BE2C (cell line): ENCODE measurements around the gene SERPINA4.

Experiments
- DNase-seq: peaks from one replicate; pipeline ENCODE4 v3.0.0-alpha.2; 2020
- H3K27me3 ChIP-seq: fragments of 250-450 bp; sonication (Bioruptor Pico); 2 replicates; pipeline ENCODE4 v1.5.1; 2020; ENCODE audit warnings: mild to moderate bottlenecking
- H3K36me3 ChIP-seq: fragments of 250-450 bp; sonication (Bioruptor Pico); 2 replicates; pipeline ENCODE4 v1.5.1; 2020; ENCODE audit warnings: mild to moderate bottlenecking
- H3K4me1 ChIP-seq: fragments of 250-450 bp; sonication (Bioruptor Pico); 2 replicates; pipeline ENCODE4 v1.5.1; 2020
- H3K4me3 ChIP-seq: 2 replicates; pipeline ENCODE4 v1.5.1; 2011; ENCODE audit warnings: low read depth, low read length
- H3K9me3 ChIP-seq: fragments of 250-450 bp; sonication (Bioruptor Pico); 2 replicates; pipeline ENCODE4 v1.5.1; 2020
- TF ChIP-seq, protein P1 (sequence below): IDR thresholded peaks from 2 replicates; pipeline ENCODE4 v1.5.1; 2012; ENCODE audit warnings: mild to moderate bottlenecking, low read depth, low read length

The SERPINA4 gene

DNA sequence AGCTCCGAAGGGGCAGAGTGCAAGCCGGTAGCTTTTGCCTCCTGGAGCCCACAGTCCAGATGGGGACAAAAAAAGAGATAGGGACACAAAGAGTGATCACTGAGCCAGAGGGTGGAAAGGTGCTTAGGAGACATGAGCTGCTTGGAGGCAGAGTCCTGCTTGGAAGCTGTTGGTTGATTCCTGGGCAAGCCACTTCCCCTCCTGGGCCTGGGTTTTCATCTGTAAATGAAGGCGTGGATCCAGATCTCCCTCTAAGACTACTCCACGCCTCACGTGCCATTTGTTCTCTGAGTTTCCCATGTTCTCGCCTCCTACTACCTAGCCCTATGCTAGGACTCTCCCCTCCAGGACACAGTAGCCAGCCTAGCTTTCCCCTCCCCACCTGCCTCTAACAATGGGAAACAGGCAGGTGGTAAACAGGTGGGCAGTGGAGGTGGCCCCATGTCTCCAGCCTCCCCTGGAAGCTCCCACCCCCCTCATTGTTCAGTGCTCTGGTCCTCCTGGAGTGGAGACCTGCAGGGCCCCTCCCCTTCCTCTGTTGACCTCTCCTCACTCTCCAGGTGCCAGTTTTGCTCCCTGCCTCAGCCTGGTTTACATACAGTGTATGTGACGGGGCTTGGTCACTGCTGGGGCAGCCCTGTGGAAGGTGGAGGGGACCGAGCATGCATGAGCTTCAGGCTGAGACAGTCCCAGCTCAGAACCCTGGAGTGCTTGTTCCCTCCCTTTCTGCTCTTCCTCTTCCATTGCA, 54.8 kb downstream of the SERPINA4 start:
- H3K9me3 ChIP-seq, result no peaks in the 10 kb centered on the region
- H3K4me3 ChIP-seq, result no peak overlapping the region
- no peak for DNase-seq
- no peaks in the 10 kb centered on the region for H3K4me1 ChIP-seq
- H3K36me3 ChIP-seq, result no peaks in the 10 kb centered on the region
- TF ChIP-seq, protein P1, sequence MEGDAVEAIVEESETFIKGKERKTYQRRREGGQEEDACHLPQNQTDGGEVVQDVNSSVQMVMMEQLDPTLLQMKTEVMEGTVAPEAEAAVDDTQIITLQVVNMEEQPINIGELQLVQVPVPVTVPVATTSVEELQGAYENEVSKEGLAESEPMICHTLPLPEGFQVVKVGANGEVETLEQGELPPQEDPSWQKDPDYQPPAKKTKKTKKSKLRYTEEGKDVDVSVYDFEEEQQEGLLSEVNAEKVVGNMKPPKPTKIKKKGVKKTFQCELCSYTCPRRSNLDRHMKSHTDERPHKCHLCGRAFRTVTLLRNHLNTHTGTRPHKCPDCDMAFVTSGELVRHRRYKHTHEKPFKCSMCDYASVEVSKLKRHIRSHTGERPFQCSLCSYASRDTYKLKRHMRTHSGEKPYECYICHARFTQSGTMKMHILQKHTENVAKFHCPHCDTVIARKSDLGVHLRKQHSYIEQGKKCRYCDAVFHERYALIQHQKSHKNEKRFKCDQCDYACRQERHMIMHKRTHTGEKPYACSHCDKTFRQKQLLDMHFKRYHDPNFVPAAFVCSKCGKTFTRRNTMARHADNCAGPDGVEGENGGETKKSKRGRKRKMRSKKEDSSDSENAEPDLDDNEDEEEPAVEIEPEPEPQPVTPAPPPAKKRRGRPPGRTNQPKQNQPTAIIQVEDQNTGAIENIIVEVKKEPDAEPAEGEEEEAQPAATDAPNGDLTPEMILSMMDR, result no peak
- no peaks in the 10 kb centered on the region for H3K27me3 ChIP-seq

DNA sequence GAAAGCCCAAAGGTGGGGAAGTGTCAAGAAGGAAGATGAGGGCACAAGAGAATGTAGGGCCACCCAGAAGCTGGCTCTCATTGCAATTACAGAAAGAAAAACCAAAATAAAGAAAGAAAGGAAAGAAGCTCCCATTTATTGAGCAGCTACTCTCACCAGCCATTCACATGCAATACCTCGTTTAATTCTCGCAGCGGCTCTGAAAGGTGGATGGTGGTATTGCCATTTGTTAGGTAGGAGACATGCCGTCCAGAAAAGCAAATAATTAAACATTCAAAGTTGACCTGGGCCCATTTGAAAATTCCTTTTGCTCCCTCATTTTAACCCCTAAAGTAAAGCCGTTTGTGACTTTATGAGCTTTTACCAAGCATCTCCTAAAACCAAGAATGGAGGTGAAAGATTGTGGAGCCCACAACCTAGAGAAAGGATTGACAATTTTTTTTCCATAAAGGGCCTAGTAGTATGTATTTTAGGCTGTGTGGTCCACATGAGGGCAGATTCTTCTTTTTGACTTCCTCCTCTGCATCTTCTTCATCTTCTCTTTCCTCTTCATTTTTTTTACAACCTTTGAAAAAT, 56.2 kb downstream of the SERPINA4 start:
- no peaks in the 10 kb centered on the region for H3K27me3 ChIP-seq
- TF ChIP-seq, protein P1, result no peak
- H3K4me1 ChIP-seq, result no peaks in the 10 kb centered on the region
- DNase-seq, result no peak
- no peaks in the 10 kb centered on the region for H3K9me3 ChIP-seq
- H3K36me3 ChIP-seq, result no peaks in the 10 kb centered on the region
- H3K4me3 ChIP-seq, result no peak overlapping the region

DNA sequence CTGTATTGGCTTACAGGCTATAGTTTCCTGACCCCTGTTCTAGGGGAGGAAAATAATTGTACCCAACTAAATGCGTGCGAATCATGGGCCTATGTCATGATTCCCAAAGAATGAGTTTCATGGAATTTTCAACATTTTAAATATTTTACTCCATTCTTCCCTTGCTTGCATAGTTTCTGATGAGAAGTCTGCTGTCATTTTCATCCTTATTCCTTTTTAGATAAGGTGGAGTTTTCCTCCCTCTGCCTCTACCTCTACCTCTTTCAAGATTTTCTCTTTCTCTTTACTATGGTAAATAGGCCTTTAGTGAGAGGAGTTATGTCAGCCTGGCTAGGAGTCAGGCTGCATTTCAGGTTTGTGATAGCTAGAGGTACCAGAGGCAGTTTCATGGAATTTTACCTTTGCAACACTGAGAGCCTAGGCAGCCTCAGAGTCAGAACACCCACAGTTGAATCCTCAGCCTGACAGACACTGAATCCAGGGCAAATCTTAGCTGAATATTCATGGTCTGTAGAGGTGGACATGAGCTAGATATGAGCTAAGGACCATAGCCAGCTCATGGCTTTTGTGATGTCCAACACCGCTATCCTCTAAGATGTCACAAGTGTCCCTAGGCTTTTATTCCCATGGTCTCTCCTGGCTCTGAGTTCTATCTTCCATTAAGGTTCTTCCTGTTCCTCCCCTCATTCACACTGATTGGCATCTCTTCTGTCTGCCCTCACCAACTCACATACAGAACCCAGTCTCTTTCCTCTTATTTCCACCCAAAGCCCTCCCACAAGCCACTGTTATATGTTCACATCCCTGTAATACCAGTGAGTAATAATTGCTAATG, 57.0 kb downstream of the SERPINA4 start:
- TF ChIP-seq, protein P1, result no peak
- H3K4me3 ChIP-seq, result no peak overlapping the region
- DNase-seq, result no peak

DNA sequence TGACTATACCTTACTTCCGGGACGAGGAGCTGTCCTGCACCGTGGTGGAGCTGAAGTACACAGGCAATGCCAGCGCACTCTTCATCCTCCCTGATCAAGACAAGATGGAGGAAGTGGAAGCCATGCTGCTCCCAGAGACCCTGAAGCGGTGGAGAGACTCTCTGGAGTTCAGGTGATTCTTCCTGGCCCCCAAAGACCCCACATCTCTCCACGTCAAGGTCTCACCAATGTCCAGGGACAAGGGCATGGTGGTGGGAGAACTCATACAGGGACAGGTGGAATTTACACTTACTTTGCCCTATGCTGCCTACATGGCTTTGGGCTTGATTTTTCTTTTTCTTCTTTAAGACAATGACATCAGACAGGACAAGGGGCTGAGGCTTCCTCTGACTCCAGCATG, 58.1 kb downstream of the SERPINA4 start:
- Histone ChIP-seq H3K9me3 (no peaks in the 10 kb centered on the region), H3K27me3 (no peaks in the 10 kb centered on the region), H3K36me3 (no peaks in the 10 kb centered on the region), H3K4me3 (no peak overlapping the region), H3K4me1 (no peaks in the 10 kb centered on the region)
- TF ChIP-seq, protein P1, result no peak
- DNase-seq, result no peak

More for the DNA sequence above, 57.0 kb downstream of the SERPINA4 start:
- Histone ChIP-seq H3K9me3 (no peaks in the 10 kb centered on the region), H3K36me3 (no peaks in the 10 kb centered on the region), H3K27me3 (no peaks in the 10 kb centered on the region), H3K4me1 (no peaks in the 10 kb centered on the region)
